Jurkat, Clone E6-1 (cell line): Measurements from ENCODE around the gene SCRN2.

Source experiments
- DNase-seq: peaks from one replicate; pipeline ENCODE4 v3.0.0-alpha.2; 2011; ENCODE audit warnings: low read depth, low spot score
- H3K4me3 ChIP-seq: 2 replicates; pipeline ENCODE4 v1.5.1; 2011; ENCODE audit warnings: mild to moderate bottlenecking, low read length, control low read depth, moderate library complexity

The SCRN2 gene

GRCh38 chr17:47831003-47831933 lies 9.8 kb downstream of the SCRN2 start, which contains the start of the genes LRRC46 and MRPL10:
Gene LRRC46, plus strand, starts transcription at chr17:47831670. Its CDS starts 320 bp downstream, at chr17:47831990.
Gene MRPL10, minus strand, starts transcription at chr17:47831541. Its CDS starts 30 bp downstream, at chr17:47831511.
- H3K4me3 ChIP-seq: peak within 1 kb of the TSS; percentile 100
- DNase-seq: peak; percentile 84

DNA sequence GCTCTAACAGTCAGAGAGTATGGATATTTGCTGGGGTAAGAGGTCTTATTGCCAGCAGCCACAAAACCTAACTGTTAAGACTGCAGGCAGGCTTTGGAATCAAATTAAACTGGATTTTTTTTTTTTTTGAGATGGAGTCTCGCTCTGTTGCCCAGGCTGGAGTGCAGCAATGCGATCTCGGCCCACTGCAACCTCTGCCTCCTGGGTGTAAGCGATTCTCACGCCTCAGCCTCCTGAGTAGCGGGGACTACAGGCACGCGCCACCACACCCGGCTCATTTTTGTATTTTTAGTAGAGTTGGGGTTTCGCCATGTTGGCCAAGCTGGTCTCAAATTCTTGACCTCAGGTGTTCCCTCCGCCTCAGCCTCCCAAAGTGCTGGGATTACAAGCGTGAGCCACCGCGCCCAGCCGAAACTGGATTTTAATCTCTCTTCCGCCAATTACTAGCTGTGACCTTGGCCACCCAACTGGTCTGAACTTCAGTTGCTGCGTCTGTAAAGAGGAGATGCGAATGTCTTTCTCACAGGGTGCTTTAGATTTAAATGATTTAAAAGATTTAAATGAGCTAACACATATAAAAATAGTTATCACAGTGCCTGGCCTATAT lies 10.6 kb downstream of the SCRN2 start:
- no peak for DNase-seq
- H3K4me3 ChIP-seq: peak overlapping the region; percentile 100

DNA sequence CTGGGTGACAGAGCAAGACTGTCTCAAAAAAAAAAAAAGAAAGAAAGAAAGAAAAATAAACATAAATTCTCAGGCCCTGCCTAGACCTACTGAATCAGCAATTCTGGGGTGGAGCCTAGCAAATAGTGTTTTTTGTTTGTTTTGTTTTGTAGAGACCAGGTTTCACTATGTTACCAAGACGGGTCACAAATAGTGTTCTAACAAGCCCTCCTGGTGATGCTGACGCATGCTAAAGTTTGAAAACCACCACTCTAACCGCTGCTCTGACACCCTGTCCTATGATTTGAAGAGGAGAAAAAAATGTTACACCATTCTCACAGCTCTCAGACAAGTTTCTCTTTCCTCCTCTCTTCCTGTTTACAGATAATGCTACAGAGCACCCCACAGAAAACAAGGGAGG lies 11.2 kb downstream of the SCRN2 start:
- DNase-seq: peak; percentile 17
- no peak overlapping the region for H3K4me3 ChIP-seq

DNA sequence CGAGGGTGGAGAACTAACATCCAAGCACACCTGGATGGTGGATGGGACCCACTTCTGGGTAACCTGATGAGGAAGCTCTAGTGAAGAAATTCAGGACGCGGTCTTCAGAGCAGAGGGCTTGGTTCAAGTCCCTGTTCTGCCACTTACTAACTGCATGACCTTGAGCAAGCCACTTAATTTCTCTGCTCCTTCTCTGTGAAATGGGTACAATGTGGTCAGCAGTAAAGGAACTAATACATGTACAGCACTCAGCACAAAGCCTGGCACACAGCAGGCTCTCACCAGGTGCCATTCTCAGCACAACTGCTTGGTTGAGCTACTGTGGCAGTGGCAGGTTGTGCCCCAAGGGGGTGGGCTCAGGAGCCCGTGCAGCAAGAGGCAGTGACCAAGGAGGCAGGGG lies 17.6 kb downstream of the SCRN2 start:
- no peak for DNase-seq
- no peak overlapping the region for H3K4me3 ChIP-seq

- no peak overlapping the region for H3K4me3 ChIP-seq
- no peak for DNase-seq
Measured at GRCh38 chr17:47822785-47823184, 18.3 kb downstream of the SCRN2 start.

DNA sequence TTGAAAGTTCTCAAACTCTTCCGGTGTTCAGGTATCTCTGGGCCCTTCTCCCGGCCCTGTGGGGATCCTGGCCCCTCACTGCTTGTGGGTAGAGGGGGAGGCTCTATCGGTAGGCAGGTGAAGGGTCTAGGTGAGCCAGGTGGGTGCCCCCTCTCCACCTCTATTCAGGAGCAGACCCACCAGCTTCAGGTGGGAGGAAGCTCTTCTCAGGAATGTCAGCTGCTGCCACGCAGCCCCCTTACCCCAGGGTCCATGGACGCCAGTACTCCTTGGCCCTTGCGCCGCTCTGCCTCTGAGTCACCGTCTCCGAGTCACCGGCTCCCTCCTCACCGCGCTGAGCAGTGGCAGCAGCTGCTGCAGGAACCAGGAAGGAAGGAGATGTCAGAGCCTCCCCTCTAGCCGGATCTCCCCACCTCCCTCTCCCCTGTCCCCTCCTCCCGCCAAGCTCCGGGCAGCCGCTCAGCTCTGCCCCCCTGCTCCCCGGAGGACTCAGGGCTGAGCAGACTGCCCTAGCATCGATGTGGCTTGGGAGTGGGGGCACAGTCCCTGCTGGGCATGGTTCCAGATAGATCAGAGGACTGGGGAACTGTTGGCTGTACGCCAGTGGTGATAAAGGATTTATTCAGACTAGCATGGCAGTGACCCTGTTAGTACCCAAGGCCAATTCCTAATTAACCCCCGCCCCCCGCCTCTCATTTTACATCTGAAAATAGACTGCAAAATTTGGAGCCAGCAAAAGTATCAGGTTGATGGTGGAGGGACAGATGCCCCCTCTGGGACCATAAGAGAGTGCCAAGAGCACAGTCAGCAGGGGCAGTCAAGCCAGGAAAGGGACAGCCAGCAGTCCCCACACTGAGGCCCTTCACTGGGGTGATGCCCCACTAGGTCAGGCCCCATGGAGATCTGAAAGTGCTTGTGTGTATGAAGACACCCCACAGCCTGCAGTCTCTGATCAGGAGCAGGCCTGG lies 19.4 kb downstream of the SCRN2 start, which contains the start of gene OSBPL7:
OSBPL7 (minus strand) TSS at position 371 of the 968 bp plus-strand sequence. CDS start 1,516 bp downstream, outside the sequence.
- H3K4me3 ChIP-seq: peak within 1 kb of the TSS; percentile 95
- DNase-seq: peak; percentile 79

DNA sequence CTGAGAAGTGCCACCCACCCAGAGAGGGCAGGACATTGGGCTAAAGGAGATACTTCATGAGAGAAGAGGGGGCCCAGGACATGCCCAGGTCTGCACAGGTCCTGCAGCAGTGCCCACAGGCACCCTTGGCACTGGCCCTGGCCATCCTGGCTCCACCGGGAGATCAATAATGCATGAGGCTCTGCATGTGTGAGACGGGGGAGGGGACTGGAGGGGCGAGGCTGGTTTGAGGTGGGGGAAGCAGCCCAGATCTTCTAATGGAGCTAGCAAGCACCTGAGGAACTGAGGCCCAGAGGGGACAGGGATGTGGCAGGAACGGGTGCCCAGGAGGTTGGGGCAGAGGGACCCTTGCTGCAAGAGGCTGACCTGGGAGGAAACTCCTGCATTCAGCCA lies 20.0 kb downstream of the SCRN2 start:
- H3K4me3 ChIP-seq: peak overlapping the region; percentile 95
- no peak for DNase-seq

- no peak for DNase-seq
- H3K4me3 ChIP-seq: peak overlapping the region; percentile 95
Measured at GRCh38 chr17:47820033-47820789, 20.9 kb downstream of the SCRN2 start.

- DNase-seq: no peak
- no peak overlapping the region for H3K4me3 ChIP-seq
Measured at GRCh38 chr17:47819475-47819874, 21.6 kb downstream of the SCRN2 start.

- H3K4me3 ChIP-seq: no peak overlapping the region
- DNase-seq: no peak
Measured at GRCh38 chr17:47818002-47818695, 22.9 kb downstream of the SCRN2 start.

GRCh38 chr17:47816947-47817346 lies 24.1 kb downstream of the SCRN2 start:
- DNase-seq: no peak
- no peak overlapping the region for H3K4me3 ChIP-seq

- DNase-seq: no peak
- H3K4me3 ChIP-seq: no peak overlapping the region
Measured at GRCh38 chr17:47816111-47816735, 24.9 kb downstream of the SCRN2 start.

- no peak for DNase-seq
- H3K4me3 ChIP-seq: no peak overlapping the region
Measured at GRCh38 chr17:47815106-47815918, 25.8 kb downstream of the SCRN2 start.

DNA sequence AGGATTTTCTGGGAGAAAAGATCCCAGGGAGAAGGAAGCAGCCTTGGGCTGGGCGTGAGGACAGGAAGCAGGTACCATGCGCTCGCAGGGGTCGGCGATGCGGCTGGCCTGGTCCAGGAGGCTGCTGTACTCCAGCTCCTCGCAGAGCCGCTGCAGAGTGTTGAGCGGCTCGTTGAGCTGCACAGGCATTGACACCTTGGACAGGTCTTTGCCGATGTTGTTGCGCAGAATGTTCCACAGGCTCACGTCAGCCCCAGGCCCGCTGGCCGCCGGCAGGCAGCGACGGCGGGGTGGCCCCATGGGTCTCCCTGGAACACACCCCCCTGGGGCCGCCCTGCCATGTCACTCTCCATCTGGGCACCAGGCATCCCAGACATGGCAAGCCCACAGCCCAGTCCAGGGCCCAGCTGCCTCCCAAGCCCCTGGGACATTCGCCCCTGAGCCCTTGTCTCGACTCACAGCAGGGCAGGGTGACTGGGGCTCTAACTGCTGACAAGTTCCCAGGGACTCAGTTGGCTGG lies 27.5 kb downstream of the SCRN2 start:
- no peak overlapping the region for H3K4me3 ChIP-seq
- DNase-seq: no peak

DNA sequence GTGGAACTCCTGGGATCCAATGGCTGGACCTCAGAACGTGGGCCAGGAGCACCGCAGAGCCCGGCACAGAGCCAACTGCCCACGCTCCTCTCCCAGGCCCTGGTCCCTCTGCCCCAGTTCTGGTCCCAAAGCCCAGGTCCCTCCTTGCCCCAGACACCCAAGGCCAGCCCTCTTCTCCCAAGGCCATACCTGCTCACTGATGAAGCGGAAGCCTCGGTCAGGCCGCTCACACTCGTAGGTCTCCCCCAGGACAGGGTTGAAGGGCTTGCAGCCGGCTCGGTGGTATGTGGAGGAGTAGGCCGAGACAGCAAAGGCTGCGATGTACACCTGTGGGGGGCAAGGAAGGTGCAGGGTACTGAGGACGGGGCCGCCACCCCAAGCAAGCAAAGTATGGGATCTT lies 28.0 kb downstream of the SCRN2 start:
- no peak for DNase-seq
- no peak overlapping the region for H3K4me3 ChIP-seq

DNA sequence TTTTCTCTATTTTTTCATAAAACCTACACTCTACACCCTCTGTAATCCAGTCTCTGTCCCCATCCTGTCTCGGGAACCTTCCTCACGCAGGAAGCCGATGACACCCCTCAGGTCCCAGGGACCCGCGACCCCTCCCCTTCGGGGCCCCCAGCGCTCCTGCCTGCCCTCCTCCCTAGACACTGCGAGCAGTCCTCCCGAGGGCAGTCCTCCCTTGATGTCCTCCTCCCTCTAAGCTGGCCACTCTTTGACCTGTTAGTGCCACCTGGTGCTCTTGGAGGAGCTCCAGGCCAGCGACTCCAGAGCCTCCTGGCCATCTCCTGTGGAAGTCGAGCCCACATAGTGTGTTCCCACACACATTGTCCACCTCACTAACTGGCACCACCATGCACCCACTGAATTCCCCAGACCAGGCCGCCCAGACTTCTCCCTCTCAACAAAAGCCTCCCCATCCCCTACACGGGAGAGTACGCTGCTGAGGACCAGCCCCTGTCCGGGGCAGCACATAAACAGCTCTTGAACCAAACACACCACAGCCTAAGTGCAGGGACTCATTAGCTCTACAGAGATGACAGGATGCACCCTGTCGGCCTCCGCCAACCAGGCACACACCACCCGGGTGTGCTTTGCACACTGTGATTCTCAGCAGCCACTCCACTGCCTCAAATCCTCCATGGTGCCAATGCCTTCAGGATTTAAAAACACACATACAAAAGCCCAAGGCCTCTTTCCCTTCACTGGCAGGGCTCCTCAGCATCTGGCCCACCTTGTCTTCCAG lies 28.7 kb downstream of the SCRN2 start:
- no peak for DNase-seq
- H3K4me3 ChIP-seq: no peak overlapping the region
